Measurements from ENCODE around the gene RMDN2. TPM values are rescaled to one million over a fixed set of nuclear protein-coding genes. Genes with fewer than 3 reads are reported as not detected.

The RMDN2 gene
- total RNA-seq, 1 donor: 11.9 TPM

DNA sequence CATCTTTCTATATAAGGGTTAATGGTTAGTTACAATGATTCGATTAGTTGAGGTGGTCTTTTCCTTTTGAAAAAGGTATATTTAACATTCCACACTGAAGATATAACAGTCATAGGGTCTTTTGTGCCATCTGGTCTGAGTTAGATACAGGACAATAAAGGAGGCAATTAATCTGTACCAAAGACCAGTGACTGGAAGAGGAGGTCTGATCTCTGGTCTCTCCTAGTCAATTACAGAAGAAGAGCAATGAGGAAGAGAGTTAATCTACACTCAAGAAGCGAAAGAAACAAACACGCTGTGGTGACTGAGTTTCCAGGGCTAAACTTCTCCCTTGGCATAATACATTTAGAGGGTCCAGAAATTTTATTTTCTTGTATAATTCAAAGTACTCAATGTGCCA lies 20.7 kb upstream of the RMDN2 start:
- Histone ChIP-seq H3K36me3 (ENCODE audit: insufficient read depth, low read length) (no peaks in the 10 kb centered on the region), H3K4me2 (ENCODE audit: insufficient read depth, low read length) (no peak overlapping the region), H3K4me1 (ENCODE audit: insufficient read depth, low read length) (peaks cover 4% of the 10 kb centered on the region), H3K27me3 (ENCODE audit: insufficient read depth, low read length) (peaks cover 11% of the 10 kb centered on the region), H3K79me2 (ENCODE audit: insufficient read depth, low read length) (no peaks in the 10 kb centered on the region), H3K9me3 (ENCODE audit: low read depth, low read length) (no peaks in the 10 kb centered on the region), H3K27ac (ENCODE audit: low read depth, low read length) (no peak overlapping the region), H3K4me3 (ENCODE audit: insufficient read depth, low read length) (no peak overlapping the region), H2AFZ (ENCODE audit: low read length) (no peak overlapping the region), H4K20me1 (ENCODE audit: insufficient read depth, low read length) (no peaks in the 10 kb centered on the region)
- DNase-seq (ENCODE audit: insufficient read length, low spot score, missing footprints): no peak
- TF ChIP-seq, protein P1, sequence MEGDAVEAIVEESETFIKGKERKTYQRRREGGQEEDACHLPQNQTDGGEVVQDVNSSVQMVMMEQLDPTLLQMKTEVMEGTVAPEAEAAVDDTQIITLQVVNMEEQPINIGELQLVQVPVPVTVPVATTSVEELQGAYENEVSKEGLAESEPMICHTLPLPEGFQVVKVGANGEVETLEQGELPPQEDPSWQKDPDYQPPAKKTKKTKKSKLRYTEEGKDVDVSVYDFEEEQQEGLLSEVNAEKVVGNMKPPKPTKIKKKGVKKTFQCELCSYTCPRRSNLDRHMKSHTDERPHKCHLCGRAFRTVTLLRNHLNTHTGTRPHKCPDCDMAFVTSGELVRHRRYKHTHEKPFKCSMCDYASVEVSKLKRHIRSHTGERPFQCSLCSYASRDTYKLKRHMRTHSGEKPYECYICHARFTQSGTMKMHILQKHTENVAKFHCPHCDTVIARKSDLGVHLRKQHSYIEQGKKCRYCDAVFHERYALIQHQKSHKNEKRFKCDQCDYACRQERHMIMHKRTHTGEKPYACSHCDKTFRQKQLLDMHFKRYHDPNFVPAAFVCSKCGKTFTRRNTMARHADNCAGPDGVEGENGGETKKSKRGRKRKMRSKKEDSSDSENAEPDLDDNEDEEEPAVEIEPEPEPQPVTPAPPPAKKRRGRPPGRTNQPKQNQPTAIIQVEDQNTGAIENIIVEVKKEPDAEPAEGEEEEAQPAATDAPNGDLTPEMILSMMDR (IDR thresholded peaks at IDR 0.05; ENCODE audit: extremely low read depth, low read depth, low read length): no peak

DNA sequence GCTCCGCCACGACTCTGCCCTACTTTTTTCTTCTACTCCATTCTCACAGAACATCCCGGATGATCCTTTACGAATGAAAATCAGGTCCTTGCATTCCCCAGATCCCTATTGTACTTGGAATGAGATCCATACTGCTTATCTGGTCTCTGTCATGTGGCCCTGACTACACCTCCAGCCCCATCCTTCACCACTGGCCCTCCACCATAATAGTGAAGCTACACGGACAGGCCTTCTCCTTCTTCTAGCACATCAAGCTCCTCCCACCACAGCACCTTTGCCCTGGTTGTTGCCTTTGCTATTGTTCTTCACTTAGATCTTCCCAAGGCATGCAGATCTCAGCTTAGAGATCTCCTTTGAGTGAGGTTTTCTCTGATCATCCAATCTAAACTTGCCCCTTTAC lies 20.1 kb upstream of the RMDN2 start:
- no peak overlapping the region for H3K4me2 ChIP-seq (ENCODE audit: insufficient read depth, low read length)

DNA sequence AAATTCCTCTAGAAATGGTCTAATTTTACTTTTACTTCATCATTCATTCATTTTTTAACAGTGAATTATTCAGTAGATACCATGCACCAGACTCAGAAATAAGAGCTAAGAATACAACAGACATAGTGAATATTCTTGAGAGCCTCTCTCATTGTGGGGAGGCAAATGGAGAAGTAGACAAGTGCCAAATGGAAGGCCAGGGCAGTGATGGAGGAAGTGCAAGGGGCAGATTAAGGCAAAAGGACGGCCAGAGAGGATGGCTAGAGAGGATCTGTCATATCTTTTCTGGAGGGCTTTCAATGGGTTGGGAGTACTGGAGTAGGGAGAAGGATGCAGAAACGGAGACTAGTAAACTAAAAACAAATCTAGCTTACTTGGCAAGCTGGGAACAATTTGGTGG lies 19.0 kb upstream of the RMDN2 start:
- Histone ChIP-seq H3K27me3 (ENCODE audit: insufficient read depth, low read length) (peaks cover 11% of the 10 kb centered on the region), H3K4me1 (ENCODE audit: insufficient read depth, low read length) (peaks cover 4% of the 10 kb centered on the region)
- TF ChIP-seq, protein P1 (IDR thresholded peaks at IDR 0.05; ENCODE audit: extremely low read depth, low read depth, low read length): no peak

More for the DNA sequence above, 20.1 kb upstream of the RMDN2 start:
- Histone ChIP-seq H3K4me1 (ENCODE audit: insufficient read depth, low read length) (peaks cover 4% of the 10 kb centered on the region), H3K27me3 (ENCODE audit: insufficient read depth, low read length) (peaks cover 11% of the 10 kb centered on the region), H3K27ac (ENCODE audit: low read depth, low read length) (no peak overlapping the region), H4K20me1 (ENCODE audit: insufficient read depth, low read length) (no peaks in the 10 kb centered on the region), H3K9me3 (ENCODE audit: low read depth, low read length) (no peaks in the 10 kb centered on the region), H2AFZ (ENCODE audit: low read length) (no peak overlapping the region), H3K36me3 (ENCODE audit: insufficient read depth, low read length) (no peaks in the 10 kb centered on the region), H3K79me2 (ENCODE audit: insufficient read depth, low read length) (no peaks in the 10 kb centered on the region), H3K4me3 (ENCODE audit: insufficient read depth, low read length) (no peak overlapping the region)
- DNase-seq (ENCODE audit: insufficient read length, low spot score, missing footprints): no peak
- TF ChIP-seq, protein P1 (IDR thresholded peaks at IDR 0.05; ENCODE audit: extremely low read depth, low read depth, low read length): no peak

DNA sequence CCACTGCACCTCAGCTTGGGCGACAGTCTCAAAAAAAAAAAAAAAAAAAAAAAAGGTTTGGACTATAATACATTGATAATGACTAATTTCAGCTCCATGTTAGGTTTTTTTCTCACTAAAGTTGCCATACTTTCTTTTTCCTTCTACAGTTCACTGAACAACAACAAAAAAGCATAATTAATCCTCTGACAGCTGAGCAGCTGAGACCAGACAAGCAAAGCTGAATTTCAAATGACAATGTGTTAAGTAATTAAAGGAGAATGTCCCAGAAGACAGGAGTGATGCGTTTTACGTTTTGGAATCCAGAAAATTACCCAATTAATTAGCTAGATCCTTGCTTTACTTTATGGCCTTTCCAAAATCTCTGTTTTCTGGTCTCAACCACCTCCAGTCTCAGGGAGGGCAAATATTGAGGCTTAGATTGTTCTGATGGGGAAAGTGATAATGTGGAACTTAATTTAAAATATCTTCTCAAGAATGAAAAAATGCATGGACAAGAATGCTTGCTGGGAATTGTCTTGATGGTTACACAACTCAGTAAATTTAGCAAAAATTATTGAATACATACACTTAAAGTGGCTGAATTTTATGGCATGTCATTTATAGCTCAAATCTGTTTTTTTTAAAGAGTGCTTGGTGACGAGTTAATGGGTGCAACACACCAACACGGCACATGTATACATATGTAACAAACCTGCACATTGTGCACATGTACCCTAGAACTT lies 17.4 kb upstream of the RMDN2 start:
- no peaks in the 10 kb centered on the region for H3K79me2 ChIP-seq (ENCODE audit: insufficient read depth, low read length)
- H3K9me3 ChIP-seq (ENCODE audit: low read depth, low read length): no peaks in the 10 kb centered on the region
- TF ChIP-seq, protein P1 (IDR thresholded peaks at IDR 0.05; ENCODE audit: extremely low read depth, low read depth, low read length): no peak
- DNase-seq (ENCODE audit: insufficient read length, low spot score, missing footprints): no peak
- H3K36me3 ChIP-seq (ENCODE audit: insufficient read depth, low read length): no peaks in the 10 kb centered on the region
- no peaks in the 10 kb centered on the region for H4K20me1 ChIP-seq (ENCODE audit: insufficient read depth, low read length)
- H2AFZ ChIP-seq (ENCODE audit: low read length): no peak overlapping the region
- H3K4me2 ChIP-seq (ENCODE audit: insufficient read depth, low read length): no peak overlapping the region
- H3K27me3 ChIP-seq (ENCODE audit: insufficient read depth, low read length): peaks cover 1% of the 10 kb centered on the region
- peaks cover 14% of the 10 kb centered on the region for H3K4me1 ChIP-seq (ENCODE audit: insufficient read depth, low read length)
- H3K4me3 ChIP-seq (ENCODE audit: insufficient read depth, low read length): no peak overlapping the region
- H3K27ac ChIP-seq (ENCODE audit: low read depth, low read length): no peak overlapping the region

More for the DNA sequence above, 19.0 kb upstream of the RMDN2 start:
- Histone ChIP-seq H3K27ac (ENCODE audit: low read depth, low read length) (no peak overlapping the region), H3K36me3 (ENCODE audit: insufficient read depth, low read length) (no peaks in the 10 kb centered on the region), H3K4me3 (ENCODE audit: insufficient read depth, low read length) (no peak overlapping the region), H3K4me2 (ENCODE audit: insufficient read depth, low read length) (no peak overlapping the region), H4K20me1 (ENCODE audit: insufficient read depth, low read length) (no peaks in the 10 kb centered on the region), H3K79me2 (ENCODE audit: insufficient read depth, low read length) (no peaks in the 10 kb centered on the region), H3K9me3 (ENCODE audit: low read depth, low read length) (no peaks in the 10 kb centered on the region), H2AFZ (ENCODE audit: low read length) (no peak overlapping the region)
- no peak for DNase-seq (ENCODE audit: insufficient read length, low spot score, missing footprints)
